ENCODE data around the gene NKD2.
"Not testable (repeated sequence)": the region's sequence is repeated elsewhere in the genome, so short reads cannot be mapped to it uniquely, and the experiment has no call there.

Gene NKD2

DNA sequence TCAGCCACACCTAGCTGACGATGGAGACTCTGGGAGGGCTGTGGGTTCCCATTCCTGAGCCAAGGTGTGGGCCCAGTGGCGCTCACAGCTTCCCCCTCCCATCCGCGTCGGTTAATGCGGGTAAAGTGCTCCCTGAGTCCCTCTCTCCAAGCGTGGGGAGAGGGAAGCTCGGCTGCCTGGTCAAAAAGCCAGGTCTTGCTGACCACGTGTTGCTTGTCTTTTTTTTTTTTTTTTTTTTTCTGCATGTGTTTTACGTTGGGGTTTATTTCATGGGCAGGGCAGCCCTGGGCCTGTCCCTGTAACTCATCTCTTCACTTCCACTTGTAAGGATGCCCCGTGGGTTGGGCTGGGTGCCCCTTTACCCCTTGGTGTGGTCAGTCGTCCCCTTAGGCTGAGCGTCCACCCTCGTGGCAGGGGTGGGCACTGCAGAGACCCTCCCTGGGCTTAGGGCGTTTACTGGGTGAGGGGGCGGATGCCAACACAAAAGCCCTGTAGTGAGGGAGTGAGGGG, 11.9 kb downstream of the NKD2 start:
- no peak for DNase-seq
- in situ Hi-C loops (cut with HindIII; ENCODE audit: low pct_ligation_motif_present, low sequenced_read_pairs) = no loop called here
- H3K4me3 ChIP-seq (ENCODE audit: low read depth, low read length) = no peak overlapping the region
- H3K36me3 ChIP-seq (replicated peaks) = no peaks in the 10 kb centered on the region
- no peak overlapping the region for H3K27ac ChIP-seq
- H3K27me3 ChIP-seq (replicated peaks) = peaks cover 8% of the 10 kb centered on the region
- TF ChIP-seq, protein P1, sequence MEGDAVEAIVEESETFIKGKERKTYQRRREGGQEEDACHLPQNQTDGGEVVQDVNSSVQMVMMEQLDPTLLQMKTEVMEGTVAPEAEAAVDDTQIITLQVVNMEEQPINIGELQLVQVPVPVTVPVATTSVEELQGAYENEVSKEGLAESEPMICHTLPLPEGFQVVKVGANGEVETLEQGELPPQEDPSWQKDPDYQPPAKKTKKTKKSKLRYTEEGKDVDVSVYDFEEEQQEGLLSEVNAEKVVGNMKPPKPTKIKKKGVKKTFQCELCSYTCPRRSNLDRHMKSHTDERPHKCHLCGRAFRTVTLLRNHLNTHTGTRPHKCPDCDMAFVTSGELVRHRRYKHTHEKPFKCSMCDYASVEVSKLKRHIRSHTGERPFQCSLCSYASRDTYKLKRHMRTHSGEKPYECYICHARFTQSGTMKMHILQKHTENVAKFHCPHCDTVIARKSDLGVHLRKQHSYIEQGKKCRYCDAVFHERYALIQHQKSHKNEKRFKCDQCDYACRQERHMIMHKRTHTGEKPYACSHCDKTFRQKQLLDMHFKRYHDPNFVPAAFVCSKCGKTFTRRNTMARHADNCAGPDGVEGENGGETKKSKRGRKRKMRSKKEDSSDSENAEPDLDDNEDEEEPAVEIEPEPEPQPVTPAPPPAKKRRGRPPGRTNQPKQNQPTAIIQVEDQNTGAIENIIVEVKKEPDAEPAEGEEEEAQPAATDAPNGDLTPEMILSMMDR (IDR thresholded peaks at IDR 0.05; ENCODE audit: low read depth, low read length, missing control alignments) = no peak

DNA sequence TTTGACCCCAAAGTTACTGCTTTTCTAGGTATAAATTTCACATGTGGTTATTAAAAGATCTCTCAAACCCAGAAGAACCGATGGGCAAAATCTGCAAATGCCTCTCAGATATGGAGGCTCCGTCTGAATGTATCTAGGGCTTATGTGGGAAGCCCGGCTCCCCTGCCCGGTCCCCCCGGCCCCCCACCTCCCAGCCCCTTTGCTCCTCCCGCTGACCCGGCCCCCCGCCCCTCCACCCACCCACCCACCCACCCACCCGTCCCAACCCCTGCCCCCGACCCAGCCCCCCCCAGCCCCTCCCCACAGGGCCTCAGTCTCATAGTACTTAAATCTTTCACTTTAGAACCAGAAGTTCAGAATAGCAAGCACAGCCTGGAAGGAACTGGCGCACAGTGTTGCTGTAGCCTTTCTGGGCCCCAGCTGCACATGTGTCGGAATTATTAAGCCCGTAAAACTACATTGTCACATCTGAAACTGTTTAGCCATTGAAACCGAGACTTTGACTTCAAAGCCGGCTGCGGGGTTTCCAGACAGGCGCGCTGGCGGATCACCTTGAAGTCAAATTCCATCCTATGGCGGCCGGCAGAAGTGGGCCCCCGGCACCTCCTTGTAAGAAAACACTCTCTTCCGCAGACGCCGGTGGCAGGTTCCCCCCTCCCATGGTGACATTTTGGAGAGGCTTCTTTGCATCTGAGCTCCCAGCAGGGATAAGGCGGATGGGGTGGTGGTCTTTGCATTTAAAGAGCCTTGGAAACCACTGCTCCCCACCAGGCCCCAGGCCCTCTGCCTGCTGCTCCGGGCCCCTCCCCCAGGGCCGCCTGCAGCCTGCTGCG, 12.8 kb downstream of the NKD2 start:
- TF ChIP-seq, protein P1 (IDR thresholded peaks at IDR 0.05; ENCODE audit: low read depth, low read length, missing control alignments) = no peak
- DNase-seq = no peak
- peaks cover 5% of the 10 kb centered on the region for H3K27me3 ChIP-seq (replicated peaks)
- no peaks in the 10 kb centered on the region for H3K36me3 ChIP-seq (replicated peaks)
- in situ Hi-C loops (cut with HindIII; ENCODE audit: low pct_ligation_motif_present, low sequenced_read_pairs) = no loop called here
- H3K27ac ChIP-seq = no peak overlapping the region
- no peak overlapping the region for H3K4me3 ChIP-seq (ENCODE audit: low read depth, low read length)

DNA sequence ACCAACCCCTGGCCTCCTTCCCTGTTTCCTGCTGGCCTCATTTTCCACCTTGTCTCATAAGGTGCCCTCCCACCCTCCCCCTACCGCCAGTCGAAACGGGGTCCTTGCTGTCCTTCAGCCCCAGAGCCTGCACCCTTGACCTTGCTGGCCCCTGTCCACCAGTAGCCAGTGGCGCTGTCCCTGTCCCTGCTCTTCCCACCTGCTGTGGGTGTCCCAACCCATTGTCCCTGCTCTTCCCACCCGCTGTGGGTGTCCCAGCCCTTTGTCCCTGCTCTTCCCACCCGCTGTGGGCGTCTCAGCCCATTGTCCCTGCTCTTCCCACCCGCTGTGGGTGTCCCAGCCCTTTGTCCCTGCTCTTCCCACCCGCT, 13.4 kb downstream of the NKD2 start:
- H3K27ac ChIP-seq; H3K27me3 ChIP-seq (replicated peaks); H3K4me3 ChIP-seq (ENCODE audit: low read depth, low read length); in situ Hi-C loops (cut with HindIII; ENCODE audit: low pct_ligation_motif_present, low sequenced_read_pairs); H3K36me3 ChIP-seq (replicated peaks); DNase-seq: not testable (repeated sequence)

DNA sequence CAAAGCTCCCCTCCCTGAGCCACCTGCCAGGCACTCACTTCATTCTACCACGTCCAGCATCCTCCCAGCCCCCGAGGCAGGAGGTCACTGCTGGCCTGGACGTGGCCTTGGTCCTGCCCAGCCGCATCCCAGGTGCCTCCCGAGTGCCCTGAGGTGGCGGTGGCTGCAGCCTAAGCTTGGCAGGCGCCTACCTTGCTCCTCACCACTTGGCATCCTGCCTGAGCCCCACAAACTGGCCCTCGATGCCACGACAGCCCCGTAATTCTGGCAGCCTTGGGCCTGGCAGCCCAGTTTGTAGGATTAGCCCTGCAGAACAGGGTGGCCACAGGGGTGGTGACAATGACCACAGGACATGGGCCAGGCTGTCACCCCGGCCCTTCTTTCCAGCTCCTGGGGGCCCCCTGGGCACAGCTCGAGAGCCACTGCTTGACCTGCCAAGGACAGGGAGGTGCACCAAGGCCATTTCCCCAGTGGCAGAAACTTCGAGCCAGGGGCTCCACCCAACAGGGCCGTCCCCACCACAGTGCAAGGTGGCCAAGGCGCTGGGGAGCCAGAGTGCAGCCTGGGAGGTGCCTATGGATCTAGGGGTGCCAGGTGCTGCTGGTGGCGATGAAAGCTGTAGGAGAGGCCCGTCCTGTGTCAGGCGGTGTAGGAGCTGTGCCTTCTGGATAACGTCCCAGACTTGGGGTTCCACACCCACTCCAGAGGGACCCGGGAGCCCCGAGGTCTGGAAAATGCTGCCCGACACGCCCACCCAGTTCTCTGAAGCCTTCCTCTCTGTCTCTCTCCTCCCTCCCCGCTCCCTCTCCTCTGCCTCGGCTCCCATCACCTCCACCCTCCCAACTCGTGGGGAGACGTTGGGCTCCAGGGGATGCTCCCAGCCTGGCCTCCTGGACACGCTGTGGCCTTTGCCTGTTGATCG, 18.4 kb downstream of the NKD2 start:
- Histone ChIP-seq H3K4me3 (ENCODE audit: low read depth, low read length) (no peak overlapping the region), H3K36me3 (replicated peaks) (no peaks in the 10 kb centered on the region), H3K27ac (no peak overlapping the region), H3K27me3 (replicated peaks) (no peaks in the 10 kb centered on the region)
- TF ChIP-seq, protein P1 (IDR thresholded peaks at IDR 0.05; ENCODE audit: low read depth, low read length, missing control alignments) = no peak
- in situ Hi-C loops (cut with HindIII; ENCODE audit: low pct_ligation_motif_present, low sequenced_read_pairs) = no loop called here
- no peak for DNase-seq

DNA sequence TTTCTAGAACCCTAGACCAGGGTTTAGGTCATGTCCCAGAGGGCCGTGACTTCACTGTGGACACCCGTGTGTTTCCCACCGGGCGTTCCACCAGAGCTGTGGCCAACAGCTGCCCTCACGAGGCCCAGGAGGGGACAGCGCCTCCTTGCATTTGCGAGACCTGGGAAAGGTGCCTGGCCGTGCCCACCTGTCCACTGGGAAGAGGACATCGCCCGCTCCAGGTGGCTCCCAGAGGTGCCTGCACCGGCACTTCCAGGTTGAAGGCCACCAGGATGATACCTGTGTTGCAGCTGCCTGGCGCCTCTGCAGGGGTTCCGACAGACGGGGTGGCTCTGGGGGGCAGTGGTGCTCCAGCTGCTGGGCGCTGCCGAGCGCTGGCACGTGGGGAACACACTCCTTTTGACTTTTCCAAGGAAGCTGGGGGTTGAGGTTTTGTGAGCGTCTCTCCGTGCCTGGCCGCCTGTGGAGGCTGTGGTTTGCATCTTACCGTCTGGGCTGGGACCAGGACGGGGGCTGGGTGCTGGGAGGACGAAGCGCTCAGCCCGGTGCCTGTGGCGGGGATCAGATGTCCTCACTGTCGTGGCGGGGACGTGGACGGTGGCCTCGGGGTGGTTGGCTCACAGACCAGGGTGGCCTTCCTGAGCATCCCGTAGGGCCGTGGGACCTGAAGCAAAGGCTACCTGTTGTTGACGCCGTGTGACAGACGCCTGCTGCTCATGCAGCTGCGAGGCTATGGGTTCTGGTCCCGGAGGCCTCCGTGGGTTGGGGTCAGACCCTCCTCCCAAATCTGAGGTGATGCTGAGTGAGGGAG, 19.2 kb downstream of the NKD2 start:
- in situ Hi-C loops (cut with HindIII; ENCODE audit: low pct_ligation_motif_present, low sequenced_read_pairs) = no loop called here
- Histone ChIP-seq H3K4me3 (ENCODE audit: low read depth, low read length) (no peak overlapping the region), H3K27me3 (replicated peaks) (no peaks in the 10 kb centered on the region), H3K36me3 (replicated peaks) (no peaks in the 10 kb centered on the region), H3K27ac (no peak overlapping the region)
- no peak for DNase-seq
- TF ChIP-seq, protein P1 (IDR thresholded peaks at IDR 0.05; ENCODE audit: low read depth, low read length, missing control alignments) = no peak
